CD1c-positive myeloid dendritic cell (primary cell): Measurements from ENCODE around the gene NHLH1.

Experiments
- DNase-seq: peaks from one replicate; pipeline ENCODE4 v3.0.0-alpha.2; 2016; ENCODE audit errors: extremely low spot score

NHLH1 gene

GRCh38 chr1:160411271-160412027, 44.6 kb downstream of the NHLH1 start:
- no peak for DNase-seq

DNA sequence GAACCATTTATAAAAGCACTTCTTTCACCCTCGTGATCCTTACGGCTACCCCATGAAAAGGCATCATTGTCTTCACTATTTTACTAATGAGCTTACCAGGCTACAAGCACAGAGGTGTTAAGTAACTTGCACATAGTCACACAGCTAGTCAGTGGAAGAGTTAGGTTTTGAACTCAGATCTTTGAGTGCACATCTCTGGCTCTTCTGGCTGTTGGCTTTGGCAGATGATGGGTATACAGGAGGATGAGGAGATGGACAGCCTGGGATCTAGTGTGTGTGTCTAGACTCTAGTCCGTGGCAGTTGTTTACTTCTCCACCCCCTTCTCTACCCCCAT, 45.1 kb downstream of the NHLH1 start:
- no peak for DNase-seq

DNA sequence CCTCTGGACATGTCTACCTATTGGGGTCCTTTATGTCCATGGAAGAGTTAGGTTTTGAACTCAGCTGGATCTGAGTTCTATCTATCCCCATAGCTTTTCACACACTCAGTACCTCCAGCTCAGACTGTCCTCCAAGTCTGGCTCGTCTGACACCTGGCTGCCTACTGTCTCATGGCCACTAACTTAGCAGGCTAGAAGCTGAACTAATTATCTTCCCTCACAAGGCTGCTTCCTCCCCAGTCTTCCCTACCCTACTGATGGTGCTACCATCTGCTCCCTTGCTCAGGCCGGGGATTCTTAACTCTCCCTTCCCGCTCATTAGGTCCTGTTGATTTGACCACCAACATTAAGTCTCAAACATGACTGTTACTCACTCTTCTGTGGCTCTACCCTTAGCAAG, 46.8 kb downstream of the NHLH1 start:
- no peak for DNase-seq

GRCh38 chr1:160414881-160415280, 48.0 kb downstream of the NHLH1 start:
- DNase-seq, result no peak

GRCh38 chr1:160415696-160416290, 48.9 kb downstream of the NHLH1 start:
- DNase-seq, result no peak

DNA sequence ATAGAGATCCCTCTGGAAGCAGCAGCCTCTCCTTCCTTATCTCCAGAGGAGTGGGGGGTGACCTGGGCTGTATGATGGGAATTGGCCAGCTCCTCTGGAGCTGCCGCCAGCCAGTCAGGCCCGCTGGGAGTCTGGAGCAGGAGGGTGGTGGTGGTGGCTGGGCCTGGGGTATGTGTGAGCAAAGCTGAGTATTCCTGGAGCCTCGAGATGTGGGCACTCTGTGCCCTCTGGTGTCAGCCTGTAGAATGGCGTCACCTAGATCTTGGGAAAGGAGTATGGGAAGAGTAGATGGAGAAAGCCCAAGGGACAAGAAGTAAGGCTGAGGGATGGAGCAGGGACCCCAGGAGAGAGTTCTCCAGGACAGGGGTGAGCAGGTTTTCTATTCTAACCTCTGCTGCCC, 49.5 kb downstream of the NHLH1 start:
- no peak for DNase-seq

- no peak for DNase-seq
Observed at GRCh38 chr1:160418483-160418882, 51.6 kb downstream of the NHLH1 start.

DNA sequence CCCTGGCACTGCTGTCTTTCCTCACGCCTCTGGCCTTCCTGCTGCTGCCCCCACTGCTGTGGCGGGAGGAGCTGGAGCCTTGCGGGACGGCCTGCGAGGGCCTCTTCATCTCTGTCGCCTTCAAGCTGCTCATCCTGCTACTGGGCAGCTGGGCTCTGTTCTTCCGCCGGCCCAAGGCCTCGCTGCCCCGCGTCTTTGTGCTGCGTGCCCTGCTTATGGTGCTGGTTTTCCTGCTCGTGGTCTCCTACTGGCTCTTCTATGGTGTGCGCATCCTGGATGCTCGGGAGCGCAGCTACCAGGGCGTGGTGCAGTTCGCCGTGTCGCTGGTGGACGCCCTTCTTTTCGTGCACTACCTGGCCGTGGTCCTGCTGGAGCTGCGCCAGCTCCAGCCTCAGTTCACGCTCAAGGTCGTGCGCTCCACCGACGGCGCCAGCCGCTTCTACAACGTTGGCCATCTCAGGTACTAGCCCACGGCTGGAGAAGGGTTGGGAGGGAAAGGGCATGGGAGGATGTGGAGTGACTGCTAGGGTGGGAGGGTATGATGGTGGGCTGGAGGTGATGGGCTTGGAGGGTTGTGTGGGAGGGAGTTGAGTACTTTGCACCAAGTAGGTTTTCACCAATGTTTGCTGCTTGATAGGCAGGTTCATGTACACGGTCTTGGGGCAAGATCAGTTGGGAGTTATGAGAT, 52.4 kb downstream of the NHLH1 start:
- no peak for DNase-seq

DNA sequence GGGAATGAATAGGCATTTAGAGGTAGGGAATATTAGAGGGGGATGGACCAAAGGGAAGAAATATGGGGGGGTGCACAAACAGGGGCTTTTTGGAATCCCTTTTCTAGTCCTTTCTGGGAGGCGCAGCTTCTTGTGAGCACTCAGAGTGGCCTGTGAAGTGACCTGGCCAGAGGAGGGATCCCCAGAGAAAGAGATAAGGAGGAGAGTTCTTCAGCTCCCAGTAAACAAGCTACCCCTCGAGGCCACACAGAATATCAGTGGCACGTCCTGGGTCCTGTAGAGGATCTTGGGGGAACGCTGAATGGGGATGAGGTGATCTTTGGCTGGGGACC, 52.9 kb downstream of the NHLH1 start:
- DNase-seq, result no peak

GRCh38 chr1:160420881-160421842, 54.3 kb downstream of the NHLH1 start:
- no peak for DNase-seq

- no peak for DNase-seq
Observed at GRCh38 chr1:160421881-160422280, 55.0 kb downstream of the NHLH1 start.
